ENCODE data around the gene FOXO1.

GRCh38 chr13:40664350-40665125, 1.9 kb downstream of the FOXO1 start:
- TF ChIP-seq CTCF (IDR thresholded peaks at IDR 0.05; ENCODE audit: low read depth, low read length) (no peak), POLR2A (IDR thresholded peaks at IDR 0.05; ENCODE audit: extremely low read depth, insufficient read length) (no peak)
- TF ChIP-seq, protein P1, sequence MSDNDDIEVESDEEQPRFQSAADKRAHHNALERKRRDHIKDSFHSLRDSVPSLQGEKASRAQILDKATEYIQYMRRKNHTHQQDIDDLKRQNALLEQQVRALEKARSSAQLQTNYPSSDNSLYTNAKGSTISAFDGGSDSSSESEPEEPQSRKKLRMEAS (IDR thresholded peaks at IDR 0.05; ENCODE audit: low read depth, low read length) = peak; percentile 80
